Stimulated activated naive CD8-positive, alpha-beta T cell treated with anti-CD3 and anti-CD28 coated beads, Interleukin-15, Interleukin-2, amounts not matched to agents 100 ng/mL and 50 ng/mL, for 24 hours (primary cell): ENCODE data around the gene FRAT1.

Source experiments
- H3K27ac Mint-ChIP-seq: one replicate; pipeline ENCODE4 v1.8.0; 2021; ENCODE audit warnings: mild to moderate bottlenecking, mixed read lengths
- H3K27me3 Mint-ChIP-seq: one replicate; pipeline ENCODE4 v1.8.0; 2021; ENCODE audit warnings: mixed read lengths
- H3K36me3 Mint-ChIP-seq: one replicate; pipeline ENCODE4 v1.8.0; 2021; ENCODE audit warnings: low read depth, mixed read lengths
- H3K4me1 Mint-ChIP-seq: one replicate; pipeline ENCODE4 v1.8.0; 2021; ENCODE audit warnings: low read depth, mixed read lengths
- H3K4me3 Mint-ChIP-seq: one replicate; pipeline ENCODE4 v1.8.0; 2021; ENCODE audit warnings: mild to moderate bottlenecking, mixed read lengths
- H3K9me3 Mint-ChIP-seq: one replicate; pipeline ENCODE4 v1.8.0; 2021; ENCODE audit warnings: mixed read lengths

The FRAT1 gene

DNA sequence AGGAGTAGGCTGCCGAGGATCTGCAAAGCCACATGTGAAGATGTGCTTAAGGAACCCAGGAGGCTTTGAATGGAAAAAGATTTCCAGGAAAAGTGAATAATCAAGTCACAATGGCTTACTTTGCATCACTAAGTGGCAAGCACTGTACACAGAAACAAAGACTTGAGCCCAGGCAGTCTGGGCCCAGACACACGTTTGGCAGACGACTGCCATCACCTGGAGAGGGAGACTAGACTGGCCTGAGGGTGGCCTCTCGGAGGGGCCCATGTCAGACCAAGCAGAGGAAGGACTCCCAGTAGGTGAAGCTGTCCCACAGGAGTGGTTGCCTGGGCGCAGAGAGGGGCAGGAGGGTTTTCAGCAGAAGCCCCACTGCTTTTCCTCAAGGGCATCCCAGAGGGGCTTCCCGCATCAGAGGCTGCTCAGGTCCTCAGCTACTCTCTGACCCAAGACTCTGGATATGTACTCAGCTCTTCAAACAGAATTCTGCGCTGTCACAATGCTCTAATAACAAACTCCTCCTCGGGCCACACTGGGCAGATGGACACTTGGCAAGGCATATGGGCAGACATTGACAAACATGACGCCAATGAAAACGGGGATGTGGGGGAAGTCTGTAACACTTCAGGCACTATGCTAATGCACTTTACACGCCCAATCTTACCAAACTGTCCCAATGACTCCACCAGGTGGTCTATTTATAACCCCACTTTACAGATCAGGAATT lies 43.4 kb downstream of the FRAT1 start:
- no peaks in the 10 kb centered on the region for H3K9me3 Mint-ChIP-seq
- no peak overlapping the region for H3K4me3 Mint-ChIP-seq
- no peaks in the 10 kb centered on the region for H3K27me3 Mint-ChIP-seq
- no peaks in the 10 kb centered on the region for H3K4me1 Mint-ChIP-seq
- no peak overlapping the region for H3K27ac Mint-ChIP-seq
- peaks cover 63% of the 10 kb centered on the region for H3K36me3 Mint-ChIP-seq

DNA sequence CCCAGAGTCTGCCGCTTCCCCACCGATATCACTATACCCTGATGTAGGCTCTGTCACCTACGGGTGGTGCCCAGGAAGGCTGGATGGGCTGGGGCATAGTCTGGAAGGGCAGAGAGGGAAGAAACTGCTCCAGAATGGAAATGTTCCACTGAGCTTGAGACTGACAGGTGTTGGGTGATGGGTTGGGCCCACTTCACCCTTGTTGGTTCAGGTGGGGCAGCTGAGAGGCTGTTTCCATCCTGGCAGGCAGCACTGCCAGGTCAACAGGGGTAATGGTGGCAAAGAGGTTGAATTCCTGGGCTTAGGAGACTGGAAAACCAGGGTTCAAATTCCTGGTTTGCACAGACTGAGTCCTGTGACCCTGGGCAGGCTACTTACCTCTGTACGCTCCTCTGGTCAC lies 44.0 kb downstream of the FRAT1 start:
- no peak overlapping the region for H3K4me3 Mint-ChIP-seq
- no peaks in the 10 kb centered on the region for H3K27me3 Mint-ChIP-seq
- H3K27ac Mint-ChIP-seq = no peak overlapping the region
- H3K9me3 Mint-ChIP-seq = no peaks in the 10 kb centered on the region
- peaks cover 63% of the 10 kb centered on the region for H3K36me3 Mint-ChIP-seq
- H3K4me1 Mint-ChIP-seq = no peaks in the 10 kb centered on the region

DNA sequence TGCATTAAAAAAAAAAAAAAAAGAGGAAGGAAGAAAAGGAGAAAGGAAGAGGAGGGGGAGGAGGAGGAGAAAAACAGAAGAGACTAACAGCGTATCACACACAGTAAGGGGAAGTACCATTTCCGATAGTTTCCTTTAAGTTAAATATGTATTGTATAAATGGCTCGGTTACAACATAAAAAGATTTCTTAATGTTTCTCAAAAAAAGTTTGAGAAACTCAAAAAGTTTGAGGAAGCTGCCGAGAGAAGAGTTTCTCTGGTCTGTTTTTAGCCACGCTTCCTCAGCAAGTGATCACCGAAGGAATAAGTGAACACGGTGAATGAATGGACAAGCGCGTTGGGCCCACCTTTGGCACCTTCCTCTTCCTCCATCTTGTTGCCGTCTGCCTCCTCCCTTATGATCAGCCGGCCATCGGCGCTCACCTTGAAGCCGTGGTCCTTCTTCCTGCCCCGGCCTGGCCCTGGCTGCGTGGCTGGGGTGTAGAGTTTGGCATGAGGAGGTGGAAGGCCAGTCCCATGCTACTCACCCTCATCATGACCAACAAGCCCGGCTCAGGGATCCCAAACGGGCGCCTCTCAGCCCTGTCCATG lies 46.8 kb downstream of the FRAT1 start:
- no peaks in the 10 kb centered on the region for H3K4me1 Mint-ChIP-seq
- H3K36me3 Mint-ChIP-seq = peaks cover 73% of the 10 kb centered on the region
- H3K4me3 Mint-ChIP-seq = no peak overlapping the region
- H3K27me3 Mint-ChIP-seq = no peaks in the 10 kb centered on the region
- H3K27ac Mint-ChIP-seq = no peak overlapping the region
- no peaks in the 10 kb centered on the region for H3K9me3 Mint-ChIP-seq

DNA sequence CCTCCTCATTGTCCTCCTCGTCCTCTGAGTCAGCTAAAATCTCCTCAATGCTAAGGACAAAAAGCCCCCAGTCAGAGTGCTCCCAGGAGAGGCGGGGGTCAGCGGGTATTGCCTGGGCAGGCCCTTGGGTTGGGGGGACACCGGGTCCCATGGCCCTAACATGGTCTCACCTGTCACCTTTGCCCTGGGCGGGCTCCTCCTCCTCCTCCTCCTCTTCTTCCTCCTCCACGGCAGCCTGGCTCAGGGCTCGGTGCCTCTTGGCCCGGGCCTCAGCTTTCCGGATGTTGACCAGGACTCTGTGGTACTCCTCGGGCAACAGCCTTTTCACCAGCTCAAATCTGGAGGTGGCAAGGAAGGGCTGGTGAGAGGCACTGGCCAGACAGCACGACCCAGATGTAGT lies 47.5 kb downstream of the FRAT1 start:
- H3K27me3 Mint-ChIP-seq = no peaks in the 10 kb centered on the region
- no peaks in the 10 kb centered on the region for H3K4me1 Mint-ChIP-seq
- no peak overlapping the region for H3K4me3 Mint-ChIP-seq
- no peak overlapping the region for H3K27ac Mint-ChIP-seq
- no peaks in the 10 kb centered on the region for H3K9me3 Mint-ChIP-seq
- peaks cover 75% of the 10 kb centered on the region for H3K36me3 Mint-ChIP-seq

DNA sequence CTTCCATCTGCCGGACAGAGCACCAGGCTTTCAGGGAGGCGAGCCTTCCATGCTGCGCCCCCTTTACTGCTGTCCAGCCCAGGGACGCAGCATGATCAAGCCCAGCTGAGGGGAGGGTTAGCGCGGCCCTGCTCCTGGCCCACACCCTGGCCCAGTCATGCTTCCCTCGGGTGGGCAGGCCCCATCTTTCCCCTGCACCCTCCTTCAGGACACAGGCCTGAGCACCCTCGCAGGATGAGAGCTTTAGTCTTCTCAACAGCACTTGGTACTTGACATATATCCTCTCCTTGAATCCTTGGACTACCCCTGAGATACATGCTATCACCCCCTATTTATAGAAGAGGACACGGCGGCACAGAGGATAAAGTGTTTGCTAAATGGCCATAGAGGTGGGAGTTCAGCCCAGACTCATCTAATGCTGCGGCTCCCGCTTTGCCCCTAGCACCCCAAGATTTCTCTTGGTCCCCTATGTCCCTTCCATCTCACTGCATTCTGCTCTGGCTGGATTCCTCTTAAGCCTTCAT lies 48.1 kb downstream of the FRAT1 start:
- H3K27ac Mint-ChIP-seq = no peak overlapping the region
- no peaks in the 10 kb centered on the region for H3K27me3 Mint-ChIP-seq
- no peak overlapping the region for H3K4me3 Mint-ChIP-seq
- peaks cover 81% of the 10 kb centered on the region for H3K36me3 Mint-ChIP-seq
- no peaks in the 10 kb centered on the region for H3K9me3 Mint-ChIP-seq
- no peaks in the 10 kb centered on the region for H3K4me1 Mint-ChIP-seq
